Measurements from ENCODE around the gene FCSK.

GRCh38 chr16:70522216-70523075, 68.1 kb downstream of the FCSK start:
- TF ChIP-seq TBP (CRISPR knock-in tag; IDR thresholded peaks at IDR 0.05): no peak
- no peak for TF ChIP-seq SIN3B (IDR thresholded peaks at IDR 0.05; ENCODE audit: low read length)
- TF ChIP-seq POLR2G (IDR thresholded peaks at IDR 0.05; ENCODE audit: low read depth, low read length): no peak; the same call in 1 of the 2 replicates
- no peak for TF ChIP-seq ZNF614 (CRISPR knock-in tag; IDR thresholded peaks at IDR 0.05; ENCODE audit: borderline replicate concordance)
- no peak for TF ChIP-seq SMARCC2 (IDR thresholded peaks at IDR 0.05)
- no peak for TF ChIP-seq POLR2A (IDR thresholded peaks at IDR 0.05; ENCODE audit: insufficient read depth in 1 of 2, low read depth in 2 of 2, low read length in 2 of 2)

Data from HepG2 (cell line).